PFSK-1 (cell line): ENCODE results near the gene MBOAT2.

Experiments used
- FOXP2 ChIP-seq: optimal IDR thresholded peaks from 2 replicates; pipeline ENCODE3; 2011; ENCODE audit warnings: borderline replicate concordance, control low read depth, inconsistent platforms; ENCODE audit not compliant: insufficient read depth; ENCODE audit errors: extremely low read length, extremely low read depth
- POLR2AphosphoS5 ChIP-seq: IDR thresholded peaks from 2 replicates; pipeline ENCODE4 v1.6.1; 2012; ENCODE audit warnings: low read depth, mild to moderate bottlenecking, control low read depth, low read length, moderate library complexity
- SIN3A ChIP-seq: IDR thresholded peaks from 2 replicates; pipeline ENCODE4 v1.6.1; 2012; ENCODE audit warnings: mild to moderate bottlenecking, low read length, moderate library complexity, borderline replicate concordance; ENCODE audit not compliant: insufficient read depth
- TAF1 ChIP-seq: IDR thresholded peaks from 2 replicates; pipeline ENCODE4 v1.6.1; 2012; ENCODE audit warnings: low read length, control low read depth, borderline replicate concordance; ENCODE audit not compliant: insufficient read depth
- TF ChIP-seq, protein P1 (sequence below), 2 experiments: IDR thresholded peaks; 2 replicates each; pipeline versions ENCODE4 v1.6.1 to v1.8.0; 2011 to 2012; ENCODE audit warnings: low read depth in 2 of 2, low read length in 2 of 2, control low read depth in 1 of 2, inconsistent platforms in 1 of 2, mild to moderate bottlenecking in 1 of 2, moderate library complexity in 1 of 2; ENCODE audit not compliant: insufficient read depth in 1 of 2

Gene MBOAT2

GRCh38 chr2:8877332-8877731 is 126.2 kb downstream of the MBOAT2 start:
- no peak for TF ChIP-seq POLR2AphosphoS5
- no peak for TF ChIP-seq SIN3A
- no peak for TF ChIP-seq TAF1
- no peak for TF ChIP-seq FOXP2
- TF ChIP-seq, protein P1, sequence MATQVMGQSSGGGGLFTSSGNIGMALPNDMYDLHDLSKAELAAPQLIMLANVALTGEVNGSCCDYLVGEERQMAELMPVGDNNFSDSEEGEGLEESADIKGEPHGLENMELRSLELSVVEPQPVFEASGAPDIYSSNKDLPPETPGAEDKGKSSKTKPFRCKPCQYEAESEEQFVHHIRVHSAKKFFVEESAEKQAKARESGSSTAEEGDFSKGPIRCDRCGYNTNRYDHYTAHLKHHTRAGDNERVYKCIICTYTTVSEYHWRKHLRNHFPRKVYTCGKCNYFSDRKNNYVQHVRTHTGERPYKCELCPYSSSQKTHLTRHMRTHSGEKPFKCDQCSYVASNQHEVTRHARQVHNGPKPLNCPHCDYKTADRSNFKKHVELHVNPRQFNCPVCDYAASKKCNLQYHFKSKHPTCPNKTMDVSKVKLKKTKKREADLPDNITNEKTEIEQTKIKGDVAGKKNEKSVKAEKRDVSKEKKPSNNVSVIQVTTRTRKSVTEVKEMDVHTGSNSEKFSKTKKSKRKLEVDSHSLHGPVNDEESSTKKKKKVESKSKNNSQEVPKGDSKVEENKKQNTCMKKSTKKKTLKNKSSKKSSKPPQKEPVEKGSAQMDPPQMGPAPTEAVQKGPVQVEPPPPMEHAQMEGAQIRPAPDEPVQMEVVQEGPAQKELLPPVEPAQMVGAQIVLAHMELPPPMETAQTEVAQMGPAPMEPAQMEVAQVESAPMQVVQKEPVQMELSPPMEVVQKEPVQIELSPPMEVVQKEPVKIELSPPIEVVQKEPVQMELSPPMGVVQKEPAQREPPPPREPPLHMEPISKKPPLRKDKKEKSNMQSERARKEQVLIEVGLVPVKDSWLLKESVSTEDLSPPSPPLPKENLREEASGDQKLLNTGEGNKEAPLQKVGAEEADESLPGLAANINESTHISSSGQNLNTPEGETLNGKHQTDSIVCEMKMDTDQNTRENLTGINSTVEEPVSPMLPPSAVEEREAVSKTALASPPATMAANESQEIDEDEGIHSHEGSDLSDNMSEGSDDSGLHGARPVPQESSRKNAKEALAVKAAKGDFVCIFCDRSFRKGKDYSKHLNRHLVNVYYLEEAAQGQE (IDR thresholded peaks at IDR 0.05; ENCODE audit: insufficient read depth in 1 of 2, low read depth in 2 of 2, low read length in 2 of 2): no peak

DNA sequence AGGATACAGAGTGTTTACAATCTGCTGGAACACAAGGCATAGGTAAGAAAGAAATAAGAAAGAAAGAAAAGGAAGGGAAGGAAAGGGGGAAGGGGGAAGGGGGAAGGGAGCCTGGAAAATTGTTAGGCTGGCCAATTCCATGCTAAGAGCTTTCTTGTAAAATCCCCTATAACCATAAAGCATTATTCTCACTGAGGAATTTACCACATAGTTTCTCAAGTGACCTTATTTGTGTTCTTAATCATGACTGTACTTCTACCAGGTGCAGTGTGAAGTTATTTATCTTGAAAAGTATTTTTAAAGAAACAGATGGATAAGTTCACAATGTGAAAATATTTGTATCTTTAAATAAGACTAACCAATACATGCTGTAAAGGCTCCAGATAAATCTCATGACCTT is 126.9 kb downstream of the MBOAT2 start:
- TF ChIP-seq FOXP2 (no peak), TAF1 (no peak), POLR2AphosphoS5 (no peak), SIN3A (no peak)
- TF ChIP-seq, protein P1 (IDR thresholded peaks at IDR 0.05; ENCODE audit: insufficient read depth in 1 of 2, low read depth in 2 of 2, low read length in 2 of 2): no peak

DNA sequence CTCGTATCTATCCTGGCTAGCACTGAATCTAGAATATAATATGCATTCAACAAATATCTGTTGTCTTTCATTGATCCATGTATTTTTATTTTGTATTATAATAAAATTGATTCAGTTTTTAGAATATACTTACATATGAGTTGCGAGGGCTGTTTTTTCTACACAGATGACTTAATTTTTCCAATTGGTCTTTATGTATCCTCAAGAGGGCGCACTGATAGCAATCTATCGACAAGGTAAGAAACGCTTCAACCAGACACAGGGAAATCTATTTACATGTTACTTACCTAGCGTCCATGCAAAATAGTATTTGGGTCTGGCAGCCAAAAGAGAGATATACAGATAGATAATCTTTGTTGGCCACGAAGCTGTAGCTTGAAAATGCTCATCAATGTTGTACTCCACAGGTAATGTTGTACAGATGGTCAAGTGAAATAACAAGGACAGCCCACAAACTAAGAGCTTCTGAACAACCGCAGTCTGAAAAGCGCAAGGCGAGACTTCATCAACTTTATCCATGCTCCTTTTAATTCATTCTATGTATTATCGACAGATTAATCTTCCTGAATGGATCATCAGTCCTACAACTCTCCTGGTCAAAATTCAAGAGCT is 130.6 kb downstream of the MBOAT2 start:
- TF ChIP-seq TAF1 (no peak), FOXP2 (no peak), POLR2AphosphoS5 (no peak), SIN3A (no peak)
- TF ChIP-seq, protein P1 (IDR thresholded peaks at IDR 0.05; ENCODE audit: insufficient read depth in 1 of 2, low read depth in 2 of 2, low read length in 2 of 2): no peak

- TF ChIP-seq POLR2AphosphoS5 (no peak), SIN3A (no peak), TAF1 (no peak), FOXP2 (no peak)
- TF ChIP-seq, protein P1 (IDR thresholded peaks at IDR 0.05; ENCODE audit: insufficient read depth in 1 of 2, low read depth in 2 of 2, low read length in 2 of 2): no peak
These were observed 133.0 kb downstream of the MBOAT2 start for GRCh38 chr2:8870441-8870840.

DNA sequence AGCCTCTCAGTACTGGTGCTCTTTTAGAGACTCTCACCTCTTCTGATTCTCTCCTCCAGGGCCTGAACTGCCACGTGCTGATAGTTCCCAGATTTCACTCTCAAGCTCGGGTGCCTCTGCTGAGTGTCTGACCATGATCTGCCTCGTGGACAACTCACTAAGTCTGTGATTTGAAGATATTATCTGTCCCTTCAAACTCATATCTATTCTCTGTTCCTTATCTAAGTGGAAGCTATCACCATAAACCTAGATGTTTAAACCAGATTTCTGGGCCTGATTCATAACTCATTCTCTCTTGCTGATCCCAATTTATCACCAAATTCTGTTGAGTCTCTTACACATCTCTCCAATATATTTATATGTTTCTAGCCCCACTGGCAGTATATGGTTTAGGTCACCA is 136.1 kb downstream of the MBOAT2 start:
- no peak for TF ChIP-seq SIN3A
- TF ChIP-seq POLR2AphosphoS5: no peak
